HEK293 (cell line): ENCODE results near the gene XPO4.

Experiments
- HOXA7 ChIP-seq: sonication (generic); formaldehyde crosslinking; IDR thresholded peaks from 2 replicates; pipeline ENCODE4 v1.8.1; 2022; ENCODE audit warnings: missing genetic modification reagents, borderline replicate concordance
- ZNF639 ChIP-seq: fragments of 450-650 bp; formaldehyde crosslinking; IDR thresholded peaks from 2 replicates; pipeline ENCODE4 v1.5.1; 2016; ENCODE audit warnings: missing biosample characterization, missing genetic modification characterization
- TF ChIP-seq, protein P1 (sequence below): fragments of 450-650 bp; formaldehyde crosslinking; IDR thresholded peaks from 2 replicates; pipeline ENCODE4 v1.5.1; 2016; ENCODE audit warnings: missing biosample characterization, missing genetic modification characterization, low read depth

- TF ChIP-seq HOXA7 (no peak), ZNF639 (tag by site-specific recombination) (no peak)
- TF ChIP-seq, protein P1, sequence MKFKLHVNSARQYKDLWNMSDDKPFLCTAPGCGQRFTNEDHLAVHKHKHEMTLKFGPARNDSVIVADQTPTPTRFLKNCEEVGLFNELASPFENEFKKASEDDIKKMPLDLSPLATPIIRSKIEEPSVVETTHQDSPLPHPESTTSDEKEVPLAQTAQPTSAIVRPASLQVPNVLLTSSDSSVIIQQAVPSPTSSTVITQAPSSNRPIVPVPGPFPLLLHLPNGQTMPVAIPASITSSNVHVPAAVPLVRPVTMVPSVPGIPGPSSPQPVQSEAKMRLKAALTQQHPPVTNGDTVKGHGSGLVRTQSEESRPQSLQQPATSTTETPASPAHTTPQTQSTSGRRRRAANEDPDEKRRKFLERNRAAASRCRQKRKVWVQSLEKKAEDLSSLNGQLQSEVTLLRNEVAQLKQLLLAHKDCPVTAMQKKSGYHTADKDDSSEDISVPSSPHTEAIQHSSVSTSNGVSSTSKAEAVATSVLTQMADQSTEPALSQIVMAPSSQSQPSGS (tag by site-specific recombination), result no peak
Measured at GRCh38 chr13:20847296-20847695, 55.2 kb downstream of the XPO4 start.
